Ectodermal cell (in vitro differentiated cells): ENCODE results near the gene DAAM2.

Experiments used
- H3K27ac ChIP-seq: 2 replicates; pipeline ENCODE4 v1.7.0; 2013; ENCODE audit warnings: mild to moderate bottlenecking, low read depth, low read length; ENCODE audit not compliant: insufficient read depth, poor library complexity, severe bottlenecking
- H3K27me3 ChIP-seq: 2 replicates; pipeline ENCODE4 v1.7.0; 2013; ENCODE audit warnings: mild to moderate bottlenecking, low read length; ENCODE audit not compliant: insufficient read depth, control insufficient read depth, poor library complexity, severe bottlenecking
- H3K36me3 ChIP-seq: one replicate; pipeline ENCODE4 v1.7.0; 2013; ENCODE audit warnings: low read length; ENCODE audit not compliant: control insufficient read depth, insufficient read depth
- H3K4me1 ChIP-seq: one replicate; pipeline ENCODE4 v1.7.0; 2013; ENCODE audit warnings: low read length; ENCODE audit not compliant: control insufficient read depth, insufficient read depth
- H3K4me3 ChIP-seq: 2 replicates; pipeline ENCODE4 v1.7.0; 2013; ENCODE audit warnings: low read depth, low read length, control low read depth; ENCODE audit not compliant: insufficient read depth
- H3K9me3 ChIP-seq: 2 replicates; pipeline ENCODE4 v1.7.0; 2013; ENCODE audit warnings: mild to moderate bottlenecking, low read length, moderate library complexity; ENCODE audit not compliant: control insufficient read depth
- WGBS, 2 experiments: methylation state at CpG; one replicate each; pipeline ENCODE4 v1.1.7; 2013; ENCODE audit warnings: missing lambda C conversion rate in 2 of 2; 5-methylcytosine and 5-hydroxymethylcytosine counted together

Gene DAAM2

GRCh38 chr6:39786649-39787048, 5.5 kb upstream of the DAAM2 start:
- no peak overlapping the region for H3K27ac ChIP-seq
- H3K4me1 ChIP-seq, result no peaks in the 10 kb centered on the region
- H3K4me3 ChIP-seq, result no peak overlapping the region
- H3K9me3 ChIP-seq, result no peaks in the 10 kb centered on the region
- 86% methylated on average over 1 of the region's 1 CpG; no CpG with 5 or more reads in 1 of the 2 experiments for WGBS, 2 experiments
- no peaks in the 10 kb centered on the region for H3K36me3 ChIP-seq
- H3K27me3 ChIP-seq, result no peaks in the 10 kb centered on the region

- no peak overlapping the region for H3K4me3 ChIP-seq
- H3K36me3 ChIP-seq, result no peaks in the 10 kb centered on the region
- peaks cover 3% of the 10 kb centered on the region for H3K27me3 ChIP-seq
- H3K27ac ChIP-seq, result no peak overlapping the region
- H3K4me1 ChIP-seq, result no peaks in the 10 kb centered on the region
- H3K9me3 ChIP-seq, result no peaks in the 10 kb centered on the region
- 92 to 94% methylated on average over 8 of the region's 8 CpGs for WGBS, 2 experiments
Observed at GRCh38 chr6:39787322-39787721, 4.9 kb upstream of the DAAM2 start.

DNA sequence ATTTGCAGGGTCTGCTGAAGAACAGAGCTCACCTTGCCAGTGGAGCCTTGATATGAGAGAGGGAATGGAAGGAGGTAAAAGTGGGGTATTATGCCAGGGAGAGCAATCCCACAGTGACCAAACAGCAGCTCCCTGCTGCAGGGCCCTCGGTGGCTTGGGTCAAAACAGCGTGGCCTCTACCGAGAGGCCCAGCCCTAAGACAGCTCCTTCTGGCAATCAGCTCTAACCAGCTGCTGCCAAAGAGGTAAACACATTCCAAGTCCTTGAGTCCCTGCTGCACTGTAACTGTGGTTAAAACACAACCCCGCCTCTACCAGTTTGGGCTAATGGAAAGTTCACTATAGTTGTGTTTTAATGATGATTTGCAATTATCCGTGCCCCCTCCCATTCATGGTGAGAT, 1.4 kb upstream of the DAAM2 start:
- Histone ChIP-seq H3K36me3 (no peaks in the 10 kb centered on the region), H3K4me3 (no peak overlapping the region), H3K27ac (no peak overlapping the region), H3K27me3 (peaks cover 17% of the 10 kb centered on the region), H3K4me1 (peaks cover 7% of the 10 kb centered on the region), H3K9me3 (no peaks in the 10 kb centered on the region)
- 92% methylated on average over 5 of the region's 5 CpGs for WGBS, 2 experiments

GRCh38 chr6:39791311-39791710, 865 bp upstream of the DAAM2 start:
- Histone ChIP-seq H3K27ac (no peak overlapping the region), H3K27me3 (peaks cover 17% of the 10 kb centered on the region), H3K36me3 (no peaks in the 10 kb centered on the region), H3K9me3 (no peaks in the 10 kb centered on the region), H3K4me3 (no peak overlapping the region), H3K4me1 (peaks cover 7% of the 10 kb centered on the region)
- 33 to 60% methylated on average over 1 of the region's 1 CpG for WGBS, 2 experiments

DNA sequence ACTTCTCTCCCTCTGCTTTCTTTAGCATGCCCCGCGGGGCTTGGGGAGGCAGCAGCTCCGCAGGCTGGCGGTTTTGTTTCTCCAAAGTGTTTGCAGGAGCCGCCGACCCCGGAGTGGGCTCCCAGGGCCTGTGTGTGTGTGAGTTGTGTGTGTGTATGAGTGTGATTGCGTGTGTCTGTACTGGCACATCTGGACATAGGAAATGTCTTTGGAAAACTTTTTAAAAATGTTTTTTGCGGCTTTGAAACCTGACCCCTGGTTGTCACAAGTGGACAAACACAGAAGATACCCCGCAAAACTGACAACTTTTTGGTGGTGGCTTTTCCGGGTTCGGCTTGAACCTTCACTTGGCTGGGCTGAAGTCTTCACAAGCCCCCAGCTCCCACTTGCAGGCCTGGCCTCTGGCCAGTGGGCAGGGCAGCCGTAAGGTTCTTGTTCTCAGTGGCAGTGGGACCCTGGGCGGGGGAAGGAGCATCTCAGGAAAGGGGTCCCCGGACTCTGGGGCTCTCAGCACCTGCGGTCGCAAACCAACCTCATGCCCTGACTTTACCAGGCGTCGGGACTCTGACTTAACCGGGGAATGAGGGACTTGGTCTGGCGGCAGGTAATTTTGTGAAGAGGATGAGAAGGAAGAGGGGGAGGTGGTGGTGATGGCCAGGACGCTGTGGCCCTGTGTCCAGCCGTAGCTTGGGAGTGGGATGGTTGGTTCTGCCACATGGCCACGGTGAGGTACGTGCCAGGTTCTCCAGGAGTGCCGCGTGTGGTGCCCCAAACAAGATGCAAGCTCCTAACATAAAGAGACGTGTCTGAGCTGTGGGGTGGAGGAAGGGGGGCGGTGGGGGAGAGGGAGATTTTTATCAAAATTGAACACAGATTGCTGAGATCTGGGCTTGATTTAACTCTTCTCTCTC, 619 bp downstream of the DAAM2 start:
- 53 to 55% methylated on average over 29 of the region's 29 CpGs for WGBS, 2 experiments

GRCh38 chr6:39793516-39793915, 1.3 kb downstream of the DAAM2 start:
- Histone ChIP-seq H3K36me3 (no peaks in the 10 kb centered on the region), H3K27me3 (peaks cover 17% of the 10 kb centered on the region), H3K27ac (no peak overlapping the region), H3K4me3 (no peak overlapping the region), H3K9me3 (no peaks in the 10 kb centered on the region), H3K4me1 (peaks cover 7% of the 10 kb centered on the region)
- whole genome bisulfite sequencing, 2 experiments, result 69 to 72% methylated on average over 7 of the region's 7 CpGs

More for the DNA sequence above, 619 bp downstream of the DAAM2 start:
- Histone ChIP-seq H3K4me3 (peak overlapping the region; percentile 46), H3K9me3 (no peaks in the 10 kb centered on the region), H3K27me3 (peaks cover 17% of the 10 kb centered on the region), H3K4me1 (peaks cover 7% of the 10 kb centered on the region), H3K27ac (no peak overlapping the region), H3K36me3 (no peaks in the 10 kb centered on the region)

- no peak overlapping the region for H3K4me3 ChIP-seq
- WGBS, 2 experiments, result 61 to 69% methylated on average over 5 of the region's 5 CpGs
Observed at GRCh38 chr6:39794231-39794630, 2.1 kb downstream of the DAAM2 start.

DNA sequence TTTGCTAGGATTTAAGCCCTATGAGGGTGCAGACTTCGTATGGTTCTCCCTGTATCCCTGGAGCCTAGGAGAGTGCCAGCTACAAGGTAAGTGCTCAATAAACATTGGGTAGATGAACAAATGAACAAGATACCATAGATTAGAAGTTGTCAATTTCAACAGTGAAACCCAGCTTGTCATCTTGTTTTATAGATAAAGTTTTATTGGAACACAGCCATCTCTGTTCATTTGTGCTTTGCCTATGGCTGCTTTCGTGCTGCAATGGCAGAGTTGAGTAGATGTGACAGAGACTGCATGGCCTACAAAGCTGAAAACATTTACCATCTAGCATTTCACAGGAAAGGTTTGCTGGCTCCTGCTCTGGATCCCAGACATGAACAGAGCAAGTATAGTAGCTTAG, 5.6 kb downstream of the DAAM2 start:
- peaks cover 10% of the 10 kb centered on the region for H3K27me3 ChIP-seq
- no peaks in the 10 kb centered on the region for H3K9me3 ChIP-seq
- H3K36me3 ChIP-seq, result no peaks in the 10 kb centered on the region
- 92 to 100% methylated on average over 2 of the region's 2 CpGs for WGBS, 2 experiments
- H3K27ac ChIP-seq, result no peak overlapping the region
- H3K4me3 ChIP-seq, result no peak overlapping the region
- peaks cover 5% of the 10 kb centered on the region for H3K4me1 ChIP-seq

More at GRCh38 chr6:39794231-39794630, 2.1 kb downstream of the DAAM2 start:
- Histone ChIP-seq H3K4me1 (peaks cover 7% of the 10 kb centered on the region), H3K27ac (no peak overlapping the region), H3K36me3 (no peaks in the 10 kb centered on the region), H3K9me3 (no peaks in the 10 kb centered on the region), H3K27me3 (peaks cover 17% of the 10 kb centered on the region)

DNA sequence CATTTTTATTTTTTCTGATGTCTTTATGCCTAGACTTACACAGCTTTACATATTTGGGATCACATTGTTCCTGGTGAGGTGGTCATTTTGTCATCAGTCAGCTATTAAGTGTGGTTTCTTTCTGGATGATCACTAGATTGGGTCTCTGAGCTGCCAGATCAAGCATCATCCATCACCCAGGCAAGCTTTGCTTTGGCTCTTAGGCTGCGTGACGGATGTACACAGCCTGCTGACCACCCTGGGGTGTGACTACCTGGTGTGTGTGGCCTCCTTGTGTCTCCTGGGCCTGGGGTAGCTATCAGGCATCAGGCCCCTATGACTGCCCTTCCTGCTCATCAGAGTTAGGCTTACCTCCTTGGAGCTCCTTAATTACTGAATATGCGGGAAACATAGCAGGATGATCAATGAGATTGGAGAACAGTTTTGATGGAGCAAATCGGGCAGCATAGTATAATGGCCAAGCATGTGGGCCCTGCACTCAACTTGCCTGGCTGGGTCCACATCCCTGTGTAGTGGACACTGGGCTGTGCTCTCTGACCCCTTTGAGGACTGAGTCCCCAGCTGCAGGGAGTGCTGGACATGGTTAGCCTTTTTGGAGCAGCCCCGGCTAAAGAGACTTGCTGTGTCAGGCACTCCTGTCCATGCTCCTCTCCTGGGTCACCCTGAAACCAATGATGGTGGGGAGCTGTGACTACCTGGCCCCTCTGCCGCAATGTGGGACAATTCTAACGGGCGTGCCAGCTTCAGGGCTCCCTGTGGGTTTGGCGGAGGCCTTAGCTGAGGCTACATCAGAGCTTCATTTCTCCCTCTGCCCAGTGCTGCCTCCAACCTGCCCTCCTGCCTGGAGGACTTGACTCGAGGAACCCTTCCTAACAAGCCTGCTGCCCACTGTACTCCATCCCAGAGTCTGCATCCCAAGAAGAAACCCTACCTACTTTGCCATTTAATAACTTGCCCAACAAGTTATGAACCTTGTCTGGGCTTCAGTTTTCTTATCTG, 8.2 kb downstream of the DAAM2 start:
- Histone ChIP-seq H3K36me3 (no peaks in the 10 kb centered on the region), H3K27me3 (no peaks in the 10 kb centered on the region), H3K4me3 (no peak overlapping the region), H3K4me1 (no peaks in the 10 kb centered on the region), H3K27ac (no peak overlapping the region), H3K9me3 (no peaks in the 10 kb centered on the region)
- 93 to 94% methylated on average over 10 of the region's 10 CpGs for WGBS, 2 experiments
